GM23338 (cell line): Measurements from ENCODE around the gene TGFB3. TPM values are rescaled to one million over a fixed set of nuclear protein-coding genes. Genes with fewer than 3 reads are reported as not detected.
"Not testable (repeated sequence)": the region's sequence is repeated elsewhere in the genome, so short reads cannot be mapped to it uniquely, and the experiment has no call there.

Experiments used
- ATAC-seq: fragments of 200-7000 bp; cut with Tn5 transposase; 3 replicates; pipeline ENCODE4 v1.9.1; 2020
- DNase-seq: peaks from one replicate; pipeline ENCODE4 v3.0.0-alpha.2; 2015; ENCODE audit warnings: low spot score
- H2AFZ ChIP-seq: fragments of 200-600 bp; sonication (generic); 2 replicates; pipeline ENCODE4 v1.8.0; 2016; ENCODE audit warnings: antibody characterized with exemption, mild to moderate bottlenecking, moderate library complexity
- H3F3A ChIP-seq: fragments of 200-600 bp; sonication (generic); replicated peaks from 2 replicates; pipeline ENCODE4 v1.8.0; 2017; ENCODE audit warnings: antibody characterized with exemption, mixed run types, low read depth
- H3K27ac ChIP-seq: fragments of 200-600 bp; sonication (generic); 2 replicates; pipeline ENCODE4 v1.6.1; 2016; ENCODE audit warnings: low read depth
- H3K27me3 ChIP-seq: fragments of 200-600 bp; sonication (generic); 2 replicates; pipeline ENCODE4 v1.8.0; 2016; ENCODE audit warnings: mild to moderate bottlenecking, mixed run types, moderate library complexity; ENCODE audit not compliant: insufficient read depth
- H3K36me3 ChIP-seq: fragments of 200-600 bp; sonication (generic); 2 replicates; pipeline ENCODE4 v1.8.0; 2016; ENCODE audit warnings: mild to moderate bottlenecking; ENCODE audit not compliant: insufficient read depth
- H3K4me1 ChIP-seq: fragments of 200-600 bp; sonication (generic); 2 replicates; pipeline ENCODE4 v1.8.0; 2016; ENCODE audit warnings: mild to moderate bottlenecking, moderate library complexity; ENCODE audit not compliant: insufficient read depth
- H3K4me2 ChIP-seq: fragments of 200-600 bp; sonication (generic); 2 replicates; pipeline ENCODE4 v1.7.1; 2017; ENCODE audit warnings: mixed run types
- H3K4me3 ChIP-seq: fragments of 200-600 bp; sonication (generic); 2 replicates; pipeline ENCODE4 v1.6.1; 2016; ENCODE audit warnings: mixed run types
- H3K79me2 ChIP-seq: fragments of 200-600 bp; sonication (generic); replicated peaks from 2 replicates; pipeline ENCODE4 v1.8.0; 2017; ENCODE audit warnings: mild to moderate bottlenecking; ENCODE audit not compliant: insufficient read depth
- H3K9me2 ChIP-seq: fragments of 200-600 bp; sonication (generic); 2 replicates; pipeline ENCODE4 v1.8.0; 2017; ENCODE audit not compliant: insufficient read depth
- H4K20me1 ChIP-seq: fragments of 200-600 bp; sonication (generic); replicated peaks from 2 replicates; pipeline ENCODE4 v1.8.0; 2017; ENCODE audit warnings: mild to moderate bottlenecking; ENCODE audit not compliant: insufficient read depth
- H3K27ac Mint-ChIP-seq: 2 replicates; pipeline ENCODE4 v1.8.0; 2020; ENCODE audit warnings: inconsistent platforms, mild to moderate bottlenecking, moderate library complexity, mixed read lengths
- H3K27me3 Mint-ChIP-seq: 3 replicates; pipeline ENCODE4 v1.8.0; 2022; ENCODE audit warnings: low read depth, mild to moderate bottlenecking, moderate library complexity, mixed read lengths, inconsistent platforms; ENCODE audit not compliant: insufficient read depth, poor library complexity
- H3K36me3 Mint-ChIP-seq: 3 replicates; pipeline ENCODE4 v1.8.0; 2021; ENCODE audit warnings: low read depth, mild to moderate bottlenecking, inconsistent platforms, moderate library complexity, mixed read lengths
- H3K4me1 Mint-ChIP-seq: 3 replicates; pipeline ENCODE4 v1.8.0; 2020; ENCODE audit warnings: mild to moderate bottlenecking, inconsistent platforms, mixed read lengths
- H3K4me3 Mint-ChIP-seq: 3 replicates; pipeline ENCODE4 v1.8.0; 2021; ENCODE audit warnings: moderate library complexity, mild to moderate bottlenecking, inconsistent platforms, mixed read lengths
- H3K9me3 Mint-ChIP-seq: 3 replicates; pipeline ENCODE4 v1.8.0; 2020; ENCODE audit warnings: moderate library complexity, mild to moderate bottlenecking, inconsistent platforms, mixed read lengths
- CTCF ChIP-seq, 2 experiments: fragments of 200-600 bp in 1 of 2; sonication (generic) in 1 of 2; conservative IDR thresholded peaks; 2 replicates each; pipeline versions ENCODE4 v1.5.1 to v1.6.1; 2016 to 2017; ENCODE audit warnings: antibody characterized with exemption in 2 of 2, low read depth in 2 of 2, mild to moderate bottlenecking in 2 of 2, moderate library complexity in 1 of 2
- ETS1 ChIP-seq: IDR thresholded peaks from 2 replicates; pipeline ENCODE4 v1.6.1; 2016; ENCODE audit warnings: antibody characterized with exemption
- EZH2 ChIP-seq: fragments of 200-600 bp; sonication (generic); IDR thresholded peaks from one replicate; pipeline ENCODE4 v1.8.0; 2017; ENCODE audit warnings: antibody characterized with exemption, mild to moderate bottlenecking, low read depth; ENCODE audit not compliant: unreplicated experiment
- EZH2phosphoT487 ChIP-seq: fragments of 200-600 bp; sonication (generic); IDR thresholded peaks from one replicate; pipeline ENCODE4 v1.8.1; 2018; ENCODE audit warnings: antibody characterized with exemption; ENCODE audit not compliant: unreplicated experiment
- JUNB ChIP-seq: IDR thresholded peaks from one replicate; pipeline ENCODE4 v1.6.1; 2016; ENCODE audit warnings: antibody characterized with exemption; ENCODE audit not compliant: unreplicated experiment
- NANOG ChIP-seq: IDR thresholded peaks from 2 replicates; pipeline ENCODE4 v1.6.1; 2016; ENCODE audit warnings: antibody characterized with exemption, borderline replicate concordance
- POLR2AphosphoS5 ChIP-seq: IDR thresholded peaks from 2 replicates; pipeline ENCODE4 v1.6.1; 2016; ENCODE audit warnings: antibody characterized with exemption, low read depth
- REST ChIP-seq: IDR thresholded peaks from one replicate; pipeline ENCODE4 v1.6.1; 2018; ENCODE audit warnings: antibody characterized with exemption; ENCODE audit not compliant: unreplicated experiment
- STAT1 ChIP-seq: IDR thresholded peaks from one replicate; pipeline ENCODE4 v1.6.1; 2016; ENCODE audit warnings: antibody characterized with exemption; ENCODE audit not compliant: unreplicated experiment
- ZNF331 ChIP-seq: fragments of 250-450 bp; sonication (Bioruptor Pico); IDR thresholded peaks from 2 replicates; pipeline ENCODE4 v1.5.0; 2020; ENCODE audit warnings: low read depth, mild to moderate bottlenecking, moderate library complexity
- polyA plus RNA-seq: library from polyadenylated mRNA; unstranded; fragments of >200 nt; fragmentation: Nextera tagmentation; extraction: Ambion mirVana; gene quantifications from 2 replicates; pipeline ENCODE4 v1.2.1, GENCODE V29; 2016
- total RNA-seq: library from RNA; depleted of rRNA; stranded (reverse); fragments of >200 nt; shearing (Covaris generic); gene quantifications from 2 replicates; pipeline ENCODE4 v1.2.3, GENCODE V29; 2014

The TGFB3 gene
- total and polyA plus RNA-seq, 2 experiments from 2014 or later: 0.17 to 0.87 TPM

- TF ChIP-seq NANOG (no peak), JUNB (no peak), STAT1 (no peak), EZH2phosphoT487 (no peak), EZH2 (no peak), REST (no peak)
Measured at GRCh38 chr14:76011930-76012329, 30.1 kb upstream of the TGFB3 start (continued).

GRCh38 chr14:76009627-76010026 lies 27.8 kb upstream of the TGFB3 start:
- not testable (repeated sequence) for DNase-seq, H3K27me3 ChIP-seq, H3F3A ChIP-seq, H3K4me3 ChIP-seq, ATAC-seq, H3K4me3 Mint-ChIP-seq, H3K36me3 ChIP-seq, H3K27ac Mint-ChIP-seq, H2AFZ ChIP-seq, H3K79me2 ChIP-seq, H3K27ac ChIP-seq, H3K4me2 ChIP-seq, H3K9me3 Mint-ChIP-seq, H3K9me2 ChIP-seq, H3K27me3 Mint-ChIP-seq, H4K20me1 ChIP-seq
- H3K36me3 Mint-ChIP-seq: peaks cover 25% of the 10 kb centered on the region
- peaks cover 22% of the 10 kb centered on the region for H3K4me1 ChIP-seq
- peaks cover 17% of the 10 kb centered on the region; the same call in 2 of the 3 replicates for H3K4me1 Mint-ChIP-seq

- Histone ChIP-seq H3K4me3 (no peak overlapping the region), H3K36me3 (peaks cover 14% of the 10 kb centered on the region), H3K4me1 (peaks cover 13% of the 10 kb centered on the region; the same call in 1 of the 2 replicates), H2AFZ (no peak overlapping the region), H3K9me2 (no peaks in the 10 kb centered on the region), H3F3A (no peaks in the 10 kb centered on the region), H3K27ac (no peak overlapping the region), H3K27me3 (no peaks in the 10 kb centered on the region), H4K20me1 (peaks cover 3% of the 10 kb centered on the region; the same call in 1 of the 2 replicates), H3K4me2 (no peak overlapping the region), H3K79me2 (no peaks in the 10 kb centered on the region)
- peaks cover 1% of the 10 kb centered on the region for H3K27me3 Mint-ChIP-seq
- peaks cover 13% of the 10 kb centered on the region; the same call in 2 of the 3 replicates for H3K4me1 Mint-ChIP-seq
- peaks cover 28% of the 10 kb centered on the region for H3K36me3 Mint-ChIP-seq
- peaks cover 19% of the 10 kb centered on the region for H3K9me3 Mint-ChIP-seq
- no peak overlapping the region for H3K27ac Mint-ChIP-seq
- DNase-seq (no peak), ATAC-seq (no peak)
- no peak overlapping the region for H3K4me3 Mint-ChIP-seq
- TF ChIP-seq ETS1 (no peak), NANOG (no peak), STAT1 (no peak), EZH2phosphoT487 (no peak), POLR2AphosphoS5 (no peak), REST (no peak), ZNF331 (CRISPR knock-in tag) (no peak), CTCF (conservative IDR thresholded peaks at IDR 0.05; ENCODE audit: low read depth in 2 of 2) (no peak)
Measured at GRCh38 chr14:76007852-76008251, 26.1 kb upstream of the TGFB3 start.
